ENCODE results near the gene LDB3. TPM values are rescaled to one million over a fixed set of nuclear protein-coding genes. Genes with fewer than 3 reads are reported as not detected.

The LDB3 gene
- total and polyA plus RNA-seq, 2 of the 4 experiments (the other 2 are of a cell fraction) = 0.36 to 2.6 TPM

DNA sequence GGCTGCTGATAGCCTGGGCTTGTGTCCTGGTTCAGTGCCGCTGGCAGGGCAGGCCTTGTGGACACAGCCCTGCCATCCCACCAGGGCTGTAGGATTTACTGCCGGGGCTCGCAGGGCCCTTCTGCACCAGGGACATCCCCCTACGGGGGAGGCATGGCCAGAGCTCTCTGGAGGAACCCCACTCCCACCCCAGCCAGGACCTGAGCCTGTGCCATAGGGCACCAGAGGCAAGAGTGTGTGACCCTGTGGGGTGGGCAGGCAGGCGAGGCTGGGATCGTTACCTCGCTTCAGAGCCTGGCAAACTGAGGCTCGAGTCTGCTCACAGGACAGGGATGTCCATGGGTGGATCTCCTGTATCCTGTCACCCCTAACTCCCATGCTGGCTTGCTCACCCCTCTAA is 2.6 kb downstream of the LDB3 start:
- H2BK5ac ChIP-seq (ENCODE audit: low read depth, low read length, poor library complexity, severe bottlenecking) = no peak overlapping the region
- H2BK120ac ChIP-seq (ENCODE audit: low read depth, low read length) = no peak overlapping the region
- no peak overlapping the region for H2AFZ ChIP-seq (replicated peaks; ENCODE audit: low read length, poor library complexity)
- no peaks in the 10 kb centered on the region for H4K20me1 ChIP-seq (ENCODE audit: insufficient read depth, low read length)
- no peak overlapping the region for H4K91ac ChIP-seq (ENCODE audit: insufficient read depth, low read depth, low read length)
- no peak for DNase-seq
- H3K4me2 ChIP-seq (ENCODE audit: low read depth, low read length) = no peak overlapping the region
- H2BK20ac ChIP-seq (ENCODE audit: low read depth, low read length) = no peak overlapping the region
- ATAC-seq (ENCODE audit: low read depth) = no peak
- peaks cover 42% of the 10 kb centered on the region for H3K4me1 ChIP-seq (ENCODE audit: control insufficient read depth, insufficient read depth, low read length)
- dilution Hi-C loops (cut with HindIII; ENCODE audit: low sequenced_read_pairs, unreplicated experiment) = no loop called here
- H3K14ac ChIP-seq (replicated peaks; ENCODE audit: low read depth, low read length) = no peak overlapping the region
- POLR2A ChIA-PET (ENCODE audit: unreplicated experiment) = no interaction called here
- peaks cover 0 to 15% of the 10 kb centered on the region in 2 experiments; a peak in 2 of 4 replicates for H3K79me1 ChIP-seq (ENCODE audit: low read depth in 1 of 2, low read length in 2 of 2)
- in situ Hi-C loops (cut with MboI; ENCODE audit: low sequenced_read_pairs) = no loop called here
- no peak overlapping the region for H2BK15ac ChIP-seq (ENCODE audit: low read depth, low read length)
- H3K56ac ChIP-seq (ENCODE audit: extremely low read depth, insufficient read depth, low read length) = no peak overlapping the region
- H3K23ac ChIP-seq (ENCODE audit: low read depth, low read length) = no peak overlapping the region
- H3K4ac ChIP-seq (ENCODE audit: low read depth, low read length) = no peak overlapping the region
- no peaks in the 10 kb centered on the region for H3K36me3 ChIP-seq (ENCODE audit: control insufficient read depth, insufficient read depth, low read length)
- H3K27me3 ChIP-seq (ENCODE audit: control insufficient read depth, insufficient read depth, low read length) = no peaks in the 10 kb centered on the region
- intact Hi-C loops (cut with micrococcal nuclease) = no loop called here
- H3K9me3 ChIP-seq (ENCODE audit: control insufficient read depth, insufficient read depth, low read length) = no peaks in the 10 kb centered on the region
- H2AK5ac ChIP-seq (ENCODE audit: low read depth, low read length) = 0 out of 2 replicates have a peak overlapping the region, but pooled peaks have one; percentile 46
- no TSS peak for BruUV-seq (replicated peaks)
- no peak overlapping the region for H4K5ac ChIP-seq (ENCODE audit: low read depth, low read length)
- peaks cover 18% of the 10 kb centered on the region for H3K9me1 ChIP-seq (ENCODE audit: insufficient read depth, low read length)
- CTCF ChIA-PET = no interaction called here
- H4K8ac ChIP-seq (ENCODE audit: low read depth in 2 of 2, low read length in 2 of 2) = no peak overlapping the region
- H3K4me3 ChIP-seq (ENCODE audit: insufficient read depth, low read depth, low read length) = no peak overlapping the region
- no CpG with 5 or more reads among the region's 8 CpGs for WGBS, 2 experiments (ENCODE audit: extremely low coverage in 2 of 2, insufficient read length in 1 of 2)
- H3K27ac ChIP-seq (ENCODE audit: insufficient read depth, low read length) = no peak overlapping the region
- no peak overlapping the region for H2AK9ac ChIP-seq (replicated peaks; ENCODE audit: low read depth, low read length, poor library complexity)
- H3K9ac ChIP-seq (ENCODE audit: low read depth, low read length) = no peak overlapping the region
- TF ChIP-seq RFX5 (IDR thresholded peaks at IDR 0.05; ENCODE audit: low read depth, low read length) (no peak), FOS (IDR thresholded peaks at IDR 0.05; ENCODE audit: low read depth, low read length) (no peak), CEBPB (IDR thresholded peaks at IDR 0.05; ENCODE audit: low read depth, low read length) (no peak), POLR2A (IDR thresholded peaks at IDR 0.05; ENCODE audit: low read depth, low read length) (no peak), NFE2L2 (IDR thresholded peaks at IDR 0.05; ENCODE audit: low read depth, low read length) (no peak), RAD21 (IDR thresholded peaks at IDR 0.05; ENCODE audit: low read length) (no peak), ELK1 (IDR thresholded peaks at IDR 0.05; ENCODE audit: borderline replicate concordance, low read depth, low read length) (no peak), MAZ (IDR thresholded peaks at IDR 0.05; ENCODE audit: borderline replicate concordance, low read depth, low read length) (no peak), BHLHE40 (IDR thresholded peaks at IDR 0.05; ENCODE audit: low read depth, low read length) (no peak), CHD1 (IDR thresholded peaks at IDR 0.05; ENCODE audit: low read depth, low read length) (no peak), MAFK (IDR thresholded peaks at IDR 0.05; ENCODE audit: low read depth, low read length) (no peak), RCOR1 (IDR thresholded peaks at IDR 0.05; ENCODE audit: insufficient replicate concordance, low read length) (no peak)
- TF ChIP-seq, protein P1, sequence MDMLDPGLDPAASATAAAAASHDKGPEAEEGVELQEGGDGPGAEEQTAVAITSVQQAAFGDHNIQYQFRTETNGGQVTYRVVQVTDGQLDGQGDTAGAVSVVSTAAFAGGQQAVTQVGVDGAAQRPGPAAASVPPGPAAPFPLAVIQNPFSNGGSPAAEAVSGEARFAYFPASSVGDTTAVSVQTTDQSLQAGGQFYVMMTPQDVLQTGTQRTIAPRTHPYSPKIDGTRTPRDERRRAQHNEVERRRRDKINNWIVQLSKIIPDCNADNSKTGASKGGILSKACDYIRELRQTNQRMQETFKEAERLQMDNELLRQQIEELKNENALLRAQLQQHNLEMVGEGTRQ (IDR thresholded peaks at IDR 0.05; ENCODE audit: low read depth, low read length) = no peak
- H3K18ac ChIP-seq (ENCODE audit: low read depth, low read length) = no peak overlapping the region

Measured in IMR-90 (cell line).